Coronary artery (tissue), 2 donors: ENCODE measurements around the gene ICA1L.

Source experiments
- DNase-seq: peaks from one replicate; pipeline ENCODE4 v3.0.0-alpha.2; 2017; ENCODE audit warnings: low spot score
- H3K27ac ChIP-seq, 2 donors: fragments of 200-600 bp; sonication (generic); one replicate each; pipeline ENCODE4 v1.5.1; 2016 to 2019
- H3K4me3 ChIP-seq: fragments of 200-600 bp; sonication (generic); 2 replicates; pipeline ENCODE4 v1.5.1; 2016; ENCODE audit warnings: mild to moderate bottlenecking, moderate library complexity
- CTCF ChIP-seq: fragments of 200-600 bp; sonication (generic); IDR thresholded peaks from one replicate; pipeline ENCODE4 v1.5.1; 2019; ENCODE audit warnings: antibody characterized with exemption

The ICA1L gene

GRCh38 chr2:202754936-202755335 lies 116.6 kb downstream of the ICA1L start:
- Histone ChIP-seq H3K27ac (no peak overlapping the region), H3K4me3 (no peak overlapping the region)
- no peak for TF ChIP-seq CTCF
- DNase-seq, result no peak

- H3K27ac ChIP-seq, result no peak overlapping the region
- no peak for TF ChIP-seq CTCF
- no peak for DNase-seq
- H3K4me3 ChIP-seq, result no peak overlapping the region
Measured at GRCh38 chr2:202752071-202752470, 119.5 kb downstream of the ICA1L start.

GRCh38 chr2:202750763-202751427 lies 120.7 kb downstream of the ICA1L start:
- no peak for TF ChIP-seq CTCF
- Histone ChIP-seq H3K4me3 (no peak overlapping the region), H3K27ac (no peak overlapping the region)
- DNase-seq, result no peak

- H3K4me3 ChIP-seq, result no peak overlapping the region
- TF ChIP-seq CTCF, result no peak
- no peak for DNase-seq
- H3K27ac ChIP-seq, result no peak overlapping the region
Measured at GRCh38 chr2:202749477-202749876, 122.1 kb downstream of the ICA1L start.

GRCh38 chr2:202743613-202744012 lies 128.0 kb downstream of the ICA1L start:
- DNase-seq, result no peak
- H3K27ac ChIP-seq, result no peak overlapping the region
- no peak for TF ChIP-seq CTCF
- no peak overlapping the region for H3K4me3 ChIP-seq

DNA sequence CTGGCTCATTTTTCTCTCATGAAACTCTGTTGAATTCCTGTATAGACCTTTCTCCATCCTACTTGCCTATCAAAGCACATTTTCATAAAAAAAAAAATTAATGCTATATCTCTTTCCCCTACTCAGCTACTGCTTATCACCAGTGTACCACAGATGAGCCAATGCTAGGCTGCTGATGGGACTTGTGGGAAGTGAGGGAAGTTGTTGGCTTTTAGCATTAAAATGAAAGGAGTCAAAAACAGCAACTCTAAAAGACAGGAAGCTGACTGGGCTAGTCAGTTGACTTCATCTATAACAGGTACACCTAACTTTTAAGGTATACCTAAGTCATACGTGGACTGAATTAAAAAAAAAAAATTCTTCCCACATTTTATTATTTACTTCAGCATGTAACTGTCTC lies 134.7 kb downstream of the ICA1L start:
- H3K27ac ChIP-seq, result no peak overlapping the region
- H3K4me3 ChIP-seq, result no peak overlapping the region
- TF ChIP-seq CTCF, result no peak
- DNase-seq, result no peak

DNA sequence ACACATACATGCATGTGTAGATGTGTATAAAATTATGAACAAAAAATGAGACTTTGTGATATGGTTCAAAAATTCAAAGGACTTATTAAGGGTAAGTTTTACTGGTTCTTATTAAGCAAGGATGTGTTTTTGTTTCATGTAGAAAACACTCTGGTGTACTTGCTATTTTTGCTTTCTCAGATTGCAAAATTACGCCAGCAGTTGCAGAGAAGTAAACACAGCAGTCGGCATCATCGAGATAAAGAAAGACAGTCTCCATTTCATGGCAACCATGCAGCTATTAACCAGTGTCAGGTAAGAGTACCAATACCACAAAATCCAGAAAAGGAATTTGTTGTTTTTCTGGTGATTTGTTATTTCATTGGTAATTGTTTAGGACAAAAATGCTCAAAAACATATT lies 145.5 kb downstream of the ICA1L start:
- no peak for TF ChIP-seq CTCF
- Histone ChIP-seq H3K27ac (no peak overlapping the region), H3K4me3 (no peak overlapping the region)
- no peak for DNase-seq
